KBM-7 (cell line): Measurements from ENCODE around the gene IFNL3.
A peak's percentile ranks its signal among the peaks of the same experiment; 100 is the strongest.
"Not testable (repeated sequence)": the region's sequence is repeated elsewhere in the genome, so short reads cannot be mapped to it uniquely, and the experiment has no call there.

Experiments used
- DNase-seq: peaks from one replicate; pipeline ENCODE4 v3.0.0-alpha.2; 2015
- in situ Hi-C: fragments of 300-500 bp; cut with MboI; formaldehyde crosslinking; loops from 2 replicates; pipeline ENCODE4 v1.14.3; 2020; ENCODE audit warnings: low sequenced_read_pairs, low pct_unique_long_range_greater_than_20kb, mixed read lengths

IFNL3 gene

DNA sequence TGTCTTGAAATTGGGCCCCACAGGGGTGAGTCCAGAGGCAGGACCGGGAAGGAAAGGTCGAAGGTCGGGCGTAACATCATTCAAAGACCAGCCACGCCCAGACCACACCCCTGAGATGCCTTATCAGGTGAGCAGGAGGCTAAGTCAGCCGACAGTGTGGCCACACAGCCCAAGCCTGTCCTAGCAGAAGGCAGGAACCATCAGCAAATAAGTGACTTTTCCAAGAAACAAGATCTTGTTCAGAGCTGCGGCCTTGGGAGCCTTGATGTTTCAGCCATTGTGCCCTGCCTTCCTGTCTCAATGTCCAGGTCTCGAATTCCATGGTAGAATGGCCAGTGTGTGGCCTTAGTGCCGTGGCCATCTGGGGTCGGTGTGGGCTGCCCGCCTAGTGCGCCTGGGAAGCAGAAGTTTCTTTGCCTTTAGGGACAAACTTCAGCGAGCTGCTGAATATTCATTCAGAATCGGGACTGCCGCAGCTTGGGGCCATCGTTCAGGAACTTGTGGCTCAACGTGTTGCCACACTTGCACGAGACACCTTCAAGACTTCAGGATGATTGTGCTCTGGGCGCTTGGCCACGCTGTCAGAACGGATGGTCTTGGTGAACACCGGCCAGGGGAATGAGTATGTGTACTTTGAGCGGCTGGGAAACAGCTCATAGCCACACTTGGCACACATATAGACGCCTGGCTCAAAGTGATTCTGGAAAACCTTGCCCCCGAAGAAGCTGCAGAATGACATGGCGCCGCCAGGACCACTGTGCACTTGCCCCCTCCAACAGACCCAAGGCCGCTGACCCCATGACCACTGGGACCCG is 9.9 kb upstream of the IFNL3 start:
- in situ Hi-C loops = no loop called here
- DNase-seq = no peak

DNA sequence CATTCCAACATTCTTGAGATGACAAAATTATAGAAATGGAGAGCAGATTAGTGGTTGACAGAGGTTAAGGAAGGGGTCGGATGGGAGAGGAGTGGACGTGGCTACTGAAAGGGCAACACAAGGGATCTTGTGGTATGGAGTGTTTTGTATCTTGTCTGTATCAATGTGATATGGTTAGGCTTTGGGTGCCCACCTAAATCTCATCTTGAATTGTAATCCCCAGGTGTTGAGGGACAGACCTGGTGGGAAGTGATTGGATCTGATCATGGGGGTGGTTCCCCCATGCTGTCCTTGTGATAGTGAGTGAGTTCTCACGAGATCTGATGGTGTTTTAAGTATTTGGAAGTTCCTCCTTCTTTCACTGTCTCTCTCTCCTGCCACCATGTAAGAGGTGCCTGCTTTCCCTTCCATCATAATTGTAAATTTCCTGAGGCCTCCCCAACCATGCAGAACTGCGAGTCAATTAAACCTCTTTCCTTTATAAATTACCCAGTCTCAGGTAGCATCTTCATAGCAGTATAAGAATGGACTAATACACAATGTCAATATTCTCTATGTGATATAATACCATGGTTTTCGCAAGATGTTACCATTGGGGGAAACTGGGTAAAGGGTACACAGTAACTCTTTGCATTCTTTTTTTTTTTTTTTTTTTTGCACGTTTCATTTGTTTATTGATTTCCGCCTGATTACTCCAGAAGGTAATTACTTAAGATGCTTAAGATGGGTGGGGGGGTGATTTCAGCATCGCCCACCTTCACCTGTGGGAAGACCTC is 8.8 kb upstream of the IFNL3 start:
- DNase-seq = no peak
- in situ Hi-C loops = no loop called here

DNA sequence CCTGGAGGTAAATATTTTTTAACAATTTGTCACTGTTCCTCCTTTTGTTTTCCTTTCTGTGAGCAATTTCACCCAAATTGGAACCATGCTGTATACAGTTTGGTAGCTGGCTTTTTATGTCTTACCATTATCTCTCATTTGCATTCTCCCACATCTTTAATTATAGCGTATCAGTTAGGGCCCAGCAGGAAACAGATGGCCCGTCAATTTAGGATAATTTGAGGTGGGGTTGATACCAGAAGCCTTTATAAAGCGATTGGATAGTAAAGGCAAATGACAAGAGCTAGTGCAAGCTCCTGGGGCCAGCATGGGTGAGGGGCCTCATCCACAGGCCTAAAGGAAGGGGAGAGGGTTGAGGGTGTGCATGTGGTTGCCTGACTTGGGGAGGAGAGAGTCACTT is 7.7 kb upstream of the IFNL3 start:
- DNase-seq = peak; percentile 94
- in situ Hi-C loops = no loop called here

DNA sequence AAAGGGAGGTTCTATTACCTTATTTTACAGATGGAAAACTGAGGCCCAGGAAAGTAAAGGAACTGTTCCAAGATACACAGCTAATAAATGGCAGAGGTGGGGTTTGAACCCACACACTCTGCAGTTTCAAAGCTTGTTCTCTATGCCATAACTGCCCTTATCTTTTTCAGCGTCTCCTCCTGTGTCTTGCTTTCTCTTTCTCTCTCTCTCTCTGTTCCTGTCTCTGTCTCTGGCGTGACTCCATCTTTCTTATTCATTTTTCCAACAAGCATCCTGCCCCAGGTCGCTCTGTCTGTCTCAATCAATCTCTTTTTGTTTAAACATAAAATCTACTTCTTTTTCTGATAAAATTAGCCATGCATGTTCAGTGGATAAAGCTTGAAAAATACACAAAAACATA is 7.0 kb upstream of the IFNL3 start:
- peak; percentile 9 for DNase-seq
- in situ Hi-C loops = no loop called here

DNA sequence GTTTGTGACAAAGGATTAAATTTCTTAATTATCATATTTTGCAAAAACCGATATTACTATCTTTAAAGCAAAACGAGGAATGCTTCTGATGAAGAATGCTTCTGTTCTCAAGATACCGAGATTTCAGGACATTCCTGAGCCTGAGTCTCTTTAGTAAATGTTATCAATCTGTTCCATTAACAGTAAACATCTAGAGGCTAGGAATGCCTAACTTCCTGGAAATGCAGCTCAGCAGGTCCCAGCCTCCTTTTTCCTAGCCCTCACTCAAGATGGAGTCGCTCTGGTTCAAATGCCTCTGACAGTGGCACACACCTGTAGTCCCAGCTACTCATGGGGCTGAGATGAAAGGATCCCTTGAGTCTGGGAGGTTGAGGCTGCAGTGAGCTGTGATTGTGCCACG is 6.3 kb upstream of the IFNL3 start:
- in situ Hi-C loops = no loop called here
- no peak for DNase-seq

DNA sequence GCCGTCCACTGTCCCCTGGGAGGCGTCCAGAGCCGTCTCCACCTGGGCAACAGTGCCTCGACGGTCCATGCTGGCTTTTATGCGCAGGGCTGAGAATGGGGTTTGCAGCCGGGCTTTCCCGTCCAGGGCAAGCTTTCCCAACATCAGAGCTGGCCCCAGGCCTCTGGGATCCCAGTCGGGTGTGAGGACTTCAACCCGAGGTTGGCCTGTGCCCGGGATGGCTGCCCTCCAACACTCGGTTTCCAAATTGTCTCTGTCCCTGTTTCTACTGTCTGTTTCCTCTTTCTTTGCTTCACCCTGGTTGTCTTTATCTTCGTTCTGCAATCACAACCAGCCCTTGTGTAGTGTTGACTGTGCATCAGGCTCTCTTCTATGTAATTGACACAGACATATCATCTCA is 4.0 kb upstream of the IFNL3 start, which contains the start of gene IFNL4:
Gene IFNL4 (minus strand): TSS at position 51 of the 400 bp plus-strand sequence.
- in situ Hi-C loops = no loop called here
- DNase-seq = no peak

DNA sequence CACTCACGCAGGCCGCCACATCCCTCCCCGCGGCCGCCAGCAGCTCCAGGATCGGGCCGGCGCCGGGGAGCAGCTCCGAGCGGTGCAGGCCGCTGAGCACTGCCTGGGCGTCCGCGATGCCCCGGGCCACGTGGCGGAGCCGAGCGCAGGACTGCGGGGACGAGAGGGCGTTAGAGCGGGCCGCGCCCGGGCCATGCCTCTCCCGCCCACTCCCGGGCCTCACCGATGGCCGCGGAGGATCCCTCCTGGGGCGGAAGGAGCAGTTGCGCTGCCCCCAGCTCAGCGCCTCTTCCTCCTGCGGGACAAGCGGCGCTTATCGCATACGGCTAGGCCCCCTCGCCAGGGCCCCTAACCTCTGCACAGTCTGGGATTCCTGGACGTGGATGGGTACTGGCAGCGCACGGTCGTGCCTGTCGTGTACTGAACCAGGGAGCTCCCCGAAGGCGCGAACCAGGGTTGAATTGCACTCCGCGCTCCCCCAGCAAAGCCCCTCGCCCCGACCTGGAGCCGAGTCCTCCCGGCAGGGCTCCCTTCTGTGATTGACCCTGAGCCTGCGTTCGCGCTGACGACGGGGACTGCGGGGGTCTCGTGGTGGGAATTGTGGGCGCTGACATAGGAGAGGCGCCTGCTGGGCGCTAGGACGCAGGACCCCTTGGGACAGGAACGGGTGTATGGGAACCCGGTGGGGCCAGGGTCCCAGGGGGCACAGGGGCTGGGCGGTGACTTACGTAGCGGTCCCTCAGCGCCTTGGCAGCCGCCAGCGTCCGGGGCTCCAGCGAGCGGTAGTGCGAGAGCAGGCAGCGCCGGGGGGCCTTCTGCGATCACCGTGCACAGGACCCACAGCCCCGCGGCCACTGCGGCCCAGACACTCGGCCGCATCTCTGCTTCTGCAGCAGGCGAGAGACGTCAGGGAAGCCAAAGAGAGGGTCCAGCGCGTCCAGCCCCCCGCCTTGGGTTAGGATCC is 3.2 kb upstream of the IFNL3 start:
- DNase-seq = no peak
- in situ Hi-C loops = no loop called here

DNA sequence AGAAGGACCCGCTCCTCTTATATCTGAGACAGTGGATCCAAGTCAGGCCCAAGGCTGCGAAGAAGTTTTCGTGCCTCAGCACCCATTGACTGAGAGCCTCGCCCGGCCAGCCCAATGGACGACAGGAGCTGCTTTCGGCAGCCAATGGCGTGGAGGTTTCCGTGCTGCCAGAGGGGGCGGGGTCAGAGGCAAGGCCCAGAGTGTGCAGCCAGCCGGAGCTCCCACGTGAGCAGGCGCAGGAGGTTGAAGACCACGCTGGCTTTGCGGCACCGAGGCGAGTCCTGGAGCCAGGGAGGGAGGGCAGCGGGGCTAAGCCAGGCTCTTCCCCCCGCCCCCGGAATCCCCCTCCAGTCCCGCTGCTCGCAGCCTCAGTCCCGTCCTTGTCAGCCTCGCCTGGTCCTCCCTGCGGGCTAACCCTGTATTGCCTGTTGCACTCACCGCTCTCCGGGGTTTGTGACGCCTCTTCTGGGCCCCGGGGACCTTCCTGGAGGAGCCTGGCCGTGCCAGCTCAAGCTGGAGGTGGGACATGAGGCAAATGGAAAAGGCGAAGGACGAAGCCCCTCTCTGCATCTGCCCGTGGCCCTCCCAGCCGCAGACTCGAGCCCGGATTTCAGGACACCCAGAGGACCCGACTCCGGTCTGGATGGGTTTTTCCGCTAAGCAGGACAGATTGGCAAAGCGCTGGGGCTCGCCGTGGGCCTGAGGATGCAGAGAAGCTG is 2.3 kb upstream of the IFNL3 start:
- in situ Hi-C loops = no loop called here
- DNase-seq = no peak

DNA sequence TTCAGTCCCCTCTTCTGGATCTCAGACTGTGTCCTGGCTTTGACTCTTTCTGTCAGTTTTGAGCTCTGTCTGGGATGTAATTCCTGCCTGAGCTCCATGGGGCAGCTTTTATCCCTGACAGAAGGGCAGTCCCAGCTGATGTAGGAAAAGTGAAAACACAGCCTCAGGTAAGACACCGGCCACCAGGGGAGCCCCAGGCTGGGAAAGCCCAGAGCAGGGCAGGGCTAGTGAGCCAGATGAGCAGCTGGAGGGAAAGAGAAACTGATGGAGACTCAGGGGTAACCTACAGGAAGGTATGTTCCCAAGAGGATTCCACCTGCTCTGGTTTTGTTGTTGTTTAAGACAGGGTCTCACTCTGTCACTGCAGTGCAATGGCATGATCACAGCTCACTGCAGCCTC is 360 bp upstream of the IFNL3 start:
- in situ Hi-C loops, DNase-seq: not testable (repeated sequence)

DNA sequence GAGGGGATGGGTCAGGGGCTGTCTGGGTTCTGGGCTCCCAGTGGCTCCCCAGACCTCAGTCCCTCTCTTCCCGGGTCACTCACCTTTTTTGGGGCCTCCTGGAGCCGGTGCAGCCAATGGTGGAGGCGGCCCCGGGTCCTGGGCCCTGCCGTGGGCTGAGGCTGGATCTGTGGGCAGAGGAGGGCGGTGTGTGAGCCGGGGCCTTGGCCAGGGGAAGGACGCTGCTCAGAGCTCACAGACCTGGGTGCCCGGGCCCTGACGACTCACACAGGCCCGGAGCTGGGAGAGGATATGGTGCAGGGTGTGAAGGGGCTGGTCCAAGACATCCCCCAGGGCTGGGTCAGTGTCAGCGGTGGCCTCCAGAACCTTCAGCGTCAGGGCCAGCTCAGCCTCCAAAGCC is 1.1 kb downstream of the IFNL3 start:
- in situ Hi-C loops, DNase-seq: not testable (repeated sequence)

DNA sequence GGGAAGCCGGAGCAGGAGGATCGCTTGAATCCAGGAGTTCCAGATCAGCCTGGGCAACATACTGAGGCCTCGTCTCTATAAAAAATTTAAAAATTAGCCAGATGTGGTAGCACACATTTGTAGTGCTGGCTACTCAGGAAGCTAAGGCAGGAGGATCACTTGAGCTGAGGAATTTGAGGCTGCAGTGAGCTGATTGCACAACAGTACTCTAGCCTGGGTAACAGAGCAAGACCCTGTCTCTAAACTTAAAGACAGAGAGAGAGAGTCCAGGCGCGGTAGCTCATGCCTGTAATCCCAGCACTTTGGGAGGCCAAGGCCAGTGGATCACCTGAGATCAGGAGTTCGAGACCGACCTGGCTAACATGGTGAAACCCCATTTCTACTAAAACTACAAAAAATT is 4.4 kb downstream of the IFNL3 start:
- in situ Hi-C loops = no loop called here
- DNase-seq = no peak

DNA sequence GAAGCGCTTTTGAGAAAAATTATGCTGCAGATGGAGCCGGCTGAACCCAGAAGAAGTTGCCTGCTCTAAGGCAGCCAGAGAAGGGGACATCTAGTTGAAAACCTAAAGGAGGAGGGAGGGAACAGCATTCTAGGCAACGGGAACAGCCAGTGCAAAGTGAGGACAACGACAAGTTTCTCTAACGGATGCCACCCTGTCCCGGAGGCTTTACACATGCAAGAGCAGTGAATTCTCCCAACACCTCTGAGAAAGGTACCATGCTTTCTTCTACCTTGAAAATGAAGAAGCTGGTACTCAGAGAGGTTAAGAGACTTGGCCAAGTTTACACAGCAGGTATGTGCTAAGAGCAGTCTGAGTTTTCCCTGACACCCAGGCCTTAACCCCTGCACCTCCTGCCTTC is 5.9 kb downstream of the IFNL3 start:
- in situ Hi-C loops = no loop called here
- DNase-seq = no peak

DNA sequence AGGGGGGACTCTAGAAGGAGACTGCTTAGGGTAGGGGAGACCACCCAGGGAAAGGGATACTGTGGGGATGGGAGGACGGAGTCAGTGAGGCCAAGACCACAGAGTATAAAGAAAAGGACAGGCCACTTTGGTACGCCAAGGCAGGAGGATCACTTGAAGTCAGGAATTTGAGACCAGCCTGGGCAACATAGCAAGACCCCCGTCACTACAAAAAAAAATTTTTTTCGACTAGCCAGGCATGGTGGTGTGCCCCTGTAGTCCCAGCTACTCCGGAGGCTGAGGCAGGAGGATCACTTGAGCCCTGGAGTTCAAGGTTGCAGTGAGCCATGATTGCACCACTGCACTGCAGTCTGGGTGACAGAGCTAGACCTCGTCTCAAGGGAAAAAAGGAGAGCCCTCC is 6.6 kb downstream of the IFNL3 start:
- no peak for DNase-seq
- in situ Hi-C loops = no loop called here

DNA sequence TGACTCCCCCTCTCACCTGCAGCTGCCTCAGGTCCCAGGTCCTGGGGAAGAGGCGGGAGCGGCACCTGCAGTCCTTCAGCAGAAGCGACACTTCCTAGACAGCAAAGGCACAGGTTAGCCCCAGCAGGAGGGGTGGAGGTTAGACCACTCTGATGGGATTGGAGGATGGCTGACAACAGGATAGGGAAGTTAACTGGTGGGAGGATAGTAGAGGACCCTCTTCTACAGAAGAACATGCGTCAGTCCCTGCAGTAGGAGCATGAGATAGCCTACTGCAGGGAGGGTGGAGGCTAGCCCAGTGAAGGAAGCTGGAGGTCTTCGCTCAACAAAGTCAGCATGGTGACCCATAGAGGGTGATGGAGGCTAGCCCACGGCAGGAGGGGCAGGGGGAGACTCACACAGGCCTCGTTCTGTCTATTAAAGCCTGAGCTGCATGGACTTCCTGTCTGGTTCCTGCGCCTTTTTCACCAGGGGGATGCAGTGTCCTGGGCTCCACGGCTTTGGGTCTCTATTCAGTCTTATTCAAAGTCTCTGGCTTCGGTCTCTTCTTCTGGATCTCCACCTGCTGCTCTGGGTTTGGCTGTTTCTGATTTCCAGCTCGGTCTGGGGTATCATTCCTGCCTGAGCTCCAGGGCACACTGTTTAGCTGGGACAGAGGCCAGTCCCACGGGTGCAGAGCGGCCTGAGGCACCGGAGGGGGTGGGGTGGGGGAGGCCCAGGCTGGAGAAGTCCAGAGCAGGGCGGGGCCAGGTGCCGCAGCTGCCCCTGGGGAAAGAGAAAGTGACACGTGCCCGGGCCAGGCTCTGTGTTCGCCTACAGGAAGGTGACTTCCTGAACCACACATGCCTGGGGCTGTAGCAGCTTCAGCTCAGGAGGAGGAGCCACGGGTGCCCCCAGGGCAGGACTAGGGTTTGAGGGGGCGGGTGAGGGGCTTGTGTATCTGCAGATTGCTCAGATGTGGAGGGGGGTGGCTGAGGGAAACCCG is 7.3 kb downstream of the IFNL3 start:
- in situ Hi-C loops = no loop called here

DNA sequence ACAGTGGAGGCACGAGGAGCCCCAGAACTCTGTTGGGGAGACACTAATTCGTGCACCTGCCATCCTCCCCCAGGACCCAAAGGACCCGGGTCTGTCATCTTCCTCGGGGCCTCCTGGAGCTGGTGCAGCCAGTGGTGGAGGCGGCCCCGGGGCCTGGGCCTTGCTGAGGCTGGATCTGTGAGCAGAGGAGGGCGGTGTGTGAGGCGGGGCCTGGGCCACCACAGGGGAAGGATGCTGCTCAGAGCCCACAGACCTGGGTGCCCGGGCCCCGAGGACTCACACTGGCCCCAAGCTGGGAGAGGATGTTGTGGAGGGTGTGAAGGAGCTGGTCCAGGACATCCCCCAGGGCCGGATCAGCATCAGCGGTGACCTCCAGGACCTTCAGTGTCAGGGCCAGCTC is 8.3 kb downstream of the IFNL3 start:
- no peak for DNase-seq
- in situ Hi-C loops = no loop called here

More for the DNA sequence above, 7.3 kb downstream of the IFNL3 start:
- peak; percentile 72 for DNase-seq

DNA sequence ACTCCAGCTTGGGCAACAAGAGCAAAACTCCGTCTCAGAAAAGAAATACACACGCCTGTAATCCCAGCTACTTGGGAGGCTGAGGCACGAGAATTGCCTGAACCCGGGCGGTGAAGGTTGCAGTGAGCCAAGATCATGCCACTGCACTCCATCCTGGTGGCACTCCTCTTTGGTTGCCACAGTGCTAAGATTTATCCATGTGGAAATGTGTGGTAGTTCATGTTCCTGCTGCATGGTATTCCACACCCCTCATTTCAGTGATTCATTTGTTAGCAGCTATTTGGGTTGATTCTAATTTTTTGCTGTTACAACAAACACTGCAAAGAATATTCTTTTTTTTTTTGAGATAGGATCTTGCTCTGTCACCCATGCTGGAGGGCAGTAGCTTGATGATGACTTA is 12.1 kb downstream of the IFNL3 start:
- no peak for DNase-seq
- in situ Hi-C loops = no loop called here

DNA sequence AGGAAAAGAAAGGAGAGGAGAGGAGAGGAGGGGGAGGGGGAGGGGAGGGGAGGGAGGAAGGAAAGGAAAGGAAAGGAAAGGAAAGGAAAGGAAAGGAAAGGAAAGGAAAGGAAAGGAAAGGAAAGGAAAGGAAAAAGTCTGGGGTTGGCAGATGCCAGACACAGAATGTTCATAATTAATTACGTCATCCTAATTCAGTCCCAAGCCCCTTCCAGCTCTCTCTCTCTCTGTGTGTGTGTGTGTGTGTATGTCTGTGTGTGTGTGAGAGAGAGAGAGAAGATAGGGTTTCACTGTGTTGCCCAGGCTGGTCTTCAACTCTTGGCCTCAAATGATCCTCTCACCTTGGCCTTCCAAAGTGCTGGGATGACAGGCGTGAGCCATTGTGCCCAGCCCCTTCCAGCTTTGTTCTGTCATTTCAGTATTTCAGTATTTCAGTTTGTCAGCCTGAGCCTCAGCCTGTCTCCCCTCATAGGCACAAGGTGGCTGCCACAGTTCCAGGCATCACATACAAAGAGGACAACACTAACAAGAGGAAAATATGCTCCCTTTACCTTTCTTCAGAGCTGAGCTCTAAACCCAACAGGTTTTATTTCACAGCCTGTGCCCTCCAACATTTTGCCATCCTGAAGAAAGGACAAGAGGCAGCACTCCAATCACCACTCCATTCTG is 14.6 kb downstream of the IFNL3 start:
- DNase-seq = no peak
- in situ Hi-C loops = no loop called here
